ENCODE results near the gene DHRS1.

DNA sequence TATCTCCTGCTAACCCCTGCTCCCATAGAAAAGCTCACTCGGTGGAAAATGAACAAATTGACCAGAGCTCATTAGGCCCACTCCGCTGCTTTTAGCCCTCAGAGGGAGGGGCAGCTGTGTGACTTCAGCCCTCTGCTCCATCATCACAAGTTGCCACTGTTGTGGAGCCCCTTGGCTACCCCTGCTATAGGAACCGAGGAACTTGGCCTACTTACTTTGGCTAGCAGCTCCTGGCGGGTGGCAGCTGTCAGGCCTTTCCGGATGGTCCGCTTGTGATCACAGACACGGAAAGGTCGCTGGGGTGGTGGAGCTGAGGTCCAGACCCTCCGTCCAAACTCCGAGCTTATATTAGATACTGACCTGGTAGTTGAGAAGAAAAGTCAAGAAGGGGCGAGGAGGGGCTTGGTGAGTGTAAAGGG, 7.6 kb upstream of the DHRS1 start:
- TF ChIP-seq ZNF335 (tag by site-specific recombination; conservative IDR thresholded peaks at IDR 0.05) (no peak), REPIN1 (tag by site-specific recombination; IDR thresholded peaks at IDR 0.05; ENCODE audit: low read depth) (no peak), TCF7L2 (IDR thresholded peaks at IDR 0.05; ENCODE audit: borderline replicate concordance, low read depth, low read length) (no peak), ZNF366 (tag by site-specific recombination; conservative IDR thresholded peaks at IDR 0.05) (no peak), KLF10 (tag by site-specific recombination; IDR thresholded peaks at IDR 0.05) (no peak), ZNF664 (tag by site-specific recombination; IDR thresholded peaks at IDR 0.05) (no peak)
- TF ChIP-seq, protein P1, sequence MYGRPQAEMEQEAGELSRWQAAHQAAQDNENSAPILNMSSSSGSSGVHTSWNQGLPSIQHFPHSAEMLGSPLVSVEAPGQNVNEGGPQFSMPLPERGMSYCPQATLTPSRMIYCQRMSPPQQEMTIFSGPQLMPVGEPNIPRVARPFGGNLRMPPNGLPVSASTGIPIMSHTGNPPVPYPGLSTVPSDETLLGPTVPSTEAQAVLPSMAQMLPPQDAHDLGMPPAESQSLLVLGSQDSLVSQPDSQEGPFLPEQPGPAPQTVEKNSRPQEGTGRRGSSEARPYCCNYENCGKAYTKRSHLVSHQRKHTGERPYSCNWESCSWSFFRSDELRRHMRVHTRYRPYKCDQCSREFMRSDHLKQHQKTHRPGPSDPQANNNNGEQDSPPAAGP (tag by site-specific recombination; IDR thresholded peaks at IDR 0.05) = no peak

All from HEK293 (cell line).